HG02642 (cell line): ENCODE measurements around the gene DSC1.
A peak's percentile ranks its signal among the peaks of the same experiment; 100 is the strongest.
"Not testable (repeated sequence)": the region's sequence is repeated elsewhere in the genome, so short reads cannot be mapped to it uniquely, and the experiment has no call there.

ENCODE experiments used
- ATAC-seq: cut with Tn5 transposase; IDR thresholded peaks from one replicate; pipeline ENCODE4 v1.9.1; 2021; ENCODE audit warnings: mild to moderate bottlenecking; ENCODE audit not compliant: unreplicated experiment, poor library complexity

The DSC1 gene

GRCh38 chr18:31162825-31163435, at the start of gene DSC1:
Gene DSC1, minus strand, starts transcription at chr18:31162856. Its CDS starts 262 bp downstream, at chr18:31162594.
- ATAC-seq, result no peak

GRCh38 chr18:31211047-31211446, 48.4 kb upstream of the DSC1 start:
- no peak for ATAC-seq

GRCh38 chr18:31209041-31209440, 46.4 kb upstream of the DSC1 start:
- ATAC-seq, result no peak

GRCh38 chr18:31207391-31207790, 44.7 kb upstream of the DSC1 start:
- no peak for ATAC-seq

- peak; percentile 98 for ATAC-seq
Observed at GRCh38 chr18:31206787-31207381, 44.2 kb upstream of the DSC1 start.

- no peak for ATAC-seq
Observed at GRCh38 chr18:31206071-31206470, 43.4 kb upstream of the DSC1 start.

- ATAC-seq, result no peak
Observed at GRCh38 chr18:31205273-31205672, 42.6 kb upstream of the DSC1 start.

GRCh38 chr18:31204833-31205232, 42.2 kb upstream of the DSC1 start:
- ATAC-seq, result no peak

GRCh38 chr18:31204166-31204565, 41.5 kb upstream of the DSC1 start:
- no peak for ATAC-seq

GRCh38 chr18:31203794-31204148, 41.1 kb upstream of the DSC1 start:
- no peak for ATAC-seq

GRCh38 chr18:31203096-31203793, 40.6 kb upstream of the DSC1 start:
- no peak for ATAC-seq

- no peak for ATAC-seq
Observed at GRCh38 chr18:31199190-31199769, 36.6 kb upstream of the DSC1 start.

- no peak for ATAC-seq
Observed at GRCh38 chr18:31197676-31198075, 35.0 kb upstream of the DSC1 start.

- ATAC-seq, result no peak
Observed at GRCh38 chr18:31195063-31195462, 32.4 kb upstream of the DSC1 start.

GRCh38 chr18:31192086-31192776, 29.6 kb upstream of the DSC1 start:
- ATAC-seq, result no peak

- ATAC-seq, result no peak
Observed at GRCh38 chr18:31190919-31191318, 28.3 kb upstream of the DSC1 start.

GRCh38 chr18:31189757-31190156, 27.1 kb upstream of the DSC1 start:
- ATAC-seq, result no peak

- no peak for ATAC-seq
Observed at GRCh38 chr18:31185186-31185950, 22.7 kb upstream of the DSC1 start.

- ATAC-seq, result no peak
Observed at GRCh38 chr18:31183302-31183701, 20.6 kb upstream of the DSC1 start.

GRCh38 chr18:31177369-31177768, 14.7 kb upstream of the DSC1 start:
- not testable (repeated sequence) for ATAC-seq
